ENCODE results near the gene BMI1. TPM values are rescaled to one million over a fixed set of nuclear protein-coding genes. Genes with fewer than 3 reads are reported as not detected.

Gene BMI1
- total and polyA plus RNA-seq, 2 donors (not counting 1 experiment from before 2014, with no cell fraction given), result 30.6 to 41.6 TPM

DNA sequence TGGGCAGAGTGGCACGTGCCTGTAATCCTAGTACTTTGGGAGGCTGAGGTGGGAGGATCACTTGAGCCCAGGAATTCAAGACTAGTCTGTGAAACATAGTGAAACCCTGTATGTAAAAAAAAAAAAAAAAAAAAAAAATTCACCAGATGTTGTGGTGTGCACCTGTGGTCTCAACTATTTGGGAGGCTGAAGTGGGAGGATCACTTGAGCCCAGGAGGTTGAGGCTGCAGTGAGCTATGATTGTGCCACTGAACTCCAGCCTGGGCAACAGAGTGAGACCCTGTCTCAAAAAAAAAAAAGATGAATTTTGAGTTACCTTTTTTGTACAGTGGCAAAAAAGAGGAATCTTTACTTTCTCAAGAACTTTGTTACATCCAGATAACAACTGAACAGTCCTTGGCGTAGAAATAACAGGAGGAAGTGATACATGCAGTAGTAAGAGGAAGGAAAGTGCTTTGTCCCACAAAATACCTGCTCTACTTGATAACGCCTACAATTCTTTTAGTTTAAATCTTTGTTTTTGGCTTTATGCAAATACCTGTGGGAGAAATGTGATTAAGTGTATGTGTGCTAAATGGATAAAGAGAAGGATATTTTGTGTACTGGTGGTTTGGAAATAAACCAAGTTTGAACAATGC lies 53.7 kb downstream of the BMI1 start:
- no peak overlapping the region for H3K4me2 ChIP-seq (ENCODE audit: extremely low read depth, insufficient read depth, low read length)
- no peaks in the 10 kb centered on the region for H4K20me1 ChIP-seq (ENCODE audit: control insufficient read depth, extremely low read depth, insufficient read depth, low read length)
- DNase-seq (ENCODE audit: low read depth in 2 of 2), result no peak
- no peak overlapping the region for H2AFZ ChIP-seq (ENCODE audit: low read length)
- no peaks in the 10 kb centered on the region for H3K79me2 ChIP-seq (ENCODE audit: control insufficient read depth, insufficient read depth, low read length)
- no peaks in the 10 kb centered on the region for H3K9me3 ChIP-seq (ENCODE audit: control insufficient read depth, insufficient read depth, low read depth, low read length)
- H3K27ac ChIP-seq (ENCODE audit: insufficient read depth, low read length), result no peak overlapping the region
- no peak for TF ChIP-seq EZH2 (IDR thresholded peaks at IDR 0.05; ENCODE audit: low read length, missing control alignments)
- TF ChIP-seq, protein P1, sequence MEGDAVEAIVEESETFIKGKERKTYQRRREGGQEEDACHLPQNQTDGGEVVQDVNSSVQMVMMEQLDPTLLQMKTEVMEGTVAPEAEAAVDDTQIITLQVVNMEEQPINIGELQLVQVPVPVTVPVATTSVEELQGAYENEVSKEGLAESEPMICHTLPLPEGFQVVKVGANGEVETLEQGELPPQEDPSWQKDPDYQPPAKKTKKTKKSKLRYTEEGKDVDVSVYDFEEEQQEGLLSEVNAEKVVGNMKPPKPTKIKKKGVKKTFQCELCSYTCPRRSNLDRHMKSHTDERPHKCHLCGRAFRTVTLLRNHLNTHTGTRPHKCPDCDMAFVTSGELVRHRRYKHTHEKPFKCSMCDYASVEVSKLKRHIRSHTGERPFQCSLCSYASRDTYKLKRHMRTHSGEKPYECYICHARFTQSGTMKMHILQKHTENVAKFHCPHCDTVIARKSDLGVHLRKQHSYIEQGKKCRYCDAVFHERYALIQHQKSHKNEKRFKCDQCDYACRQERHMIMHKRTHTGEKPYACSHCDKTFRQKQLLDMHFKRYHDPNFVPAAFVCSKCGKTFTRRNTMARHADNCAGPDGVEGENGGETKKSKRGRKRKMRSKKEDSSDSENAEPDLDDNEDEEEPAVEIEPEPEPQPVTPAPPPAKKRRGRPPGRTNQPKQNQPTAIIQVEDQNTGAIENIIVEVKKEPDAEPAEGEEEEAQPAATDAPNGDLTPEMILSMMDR (conservative IDR thresholded peaks at IDR 0.05 in 1 of 2, IDR thresholded peaks at IDR 0.05 in 1 of 2; ENCODE audit: low read depth in 1 of 2, low read length in 2 of 2), result no peak
- H3K4me3 ChIP-seq (replicated peaks in 1 of 4; ENCODE audit: control extremely low read depth in 1 of 4, insufficient read depth in 1 of 4, low read depth in 3 of 4, low read length in 4 of 4), result no peak overlapping the region
- no peak overlapping the region for H3K9ac ChIP-seq (ENCODE audit: insufficient read depth, low read length)
- no peaks in the 10 kb centered on the region for H3K4me1 ChIP-seq (ENCODE audit: control insufficient read depth, extremely low read depth, insufficient read depth, low read length)
- H3K36me3 ChIP-seq (ENCODE audit: control insufficient read depth, insufficient read depth, low read length), result no peaks in the 10 kb centered on the region
- H3K27me3 ChIP-seq (ENCODE audit: control insufficient read depth, insufficient read depth, low read length), result no peaks in the 10 kb centered on the region

DNA sequence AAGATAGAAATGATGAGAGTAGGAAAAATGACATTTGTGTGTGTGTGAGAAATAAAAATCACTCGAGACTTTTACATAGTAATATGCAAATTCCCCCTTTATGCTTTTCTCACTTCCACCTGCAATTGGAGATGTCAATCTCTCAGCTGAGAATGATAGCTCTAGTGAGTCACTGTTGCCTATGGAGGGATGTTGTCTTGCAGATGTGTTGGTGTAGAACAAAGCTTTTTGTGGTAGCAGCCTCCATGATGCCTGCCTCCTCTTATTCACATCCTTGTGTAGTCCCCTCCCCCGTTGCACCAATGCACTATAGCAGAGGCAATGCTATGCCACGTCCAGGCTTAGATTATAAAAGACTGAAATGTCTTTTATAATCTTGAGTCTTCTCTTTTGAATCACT lies 58.2 kb downstream of the BMI1 start:
- Histone ChIP-seq H3K79me2 (ENCODE audit: control insufficient read depth, insufficient read depth, low read length) (no peaks in the 10 kb centered on the region), H3K36me3 (ENCODE audit: control insufficient read depth, insufficient read depth, low read length) (no peaks in the 10 kb centered on the region), H3K9me3 (ENCODE audit: control insufficient read depth, insufficient read depth, low read depth, low read length) (no peaks in the 10 kb centered on the region), H3K27ac (ENCODE audit: insufficient read depth, low read length) (no peak overlapping the region), H4K20me1 (ENCODE audit: control insufficient read depth, extremely low read depth, insufficient read depth, low read length) (no peaks in the 10 kb centered on the region), H2AFZ (ENCODE audit: low read length) (no peak overlapping the region), H3K4me2 (ENCODE audit: extremely low read depth, insufficient read depth, low read length) (no peak overlapping the region), H3K4me3 (replicated peaks in 1 of 4; ENCODE audit: control extremely low read depth in 1 of 4, insufficient read depth in 1 of 4, low read depth in 3 of 4, low read length in 4 of 4) (no peak overlapping the region), H3K27me3 (ENCODE audit: control insufficient read depth, insufficient read depth, low read length) (no peaks in the 10 kb centered on the region), H3K4me1 (ENCODE audit: control insufficient read depth, extremely low read depth, insufficient read depth, low read length) (no peaks in the 10 kb centered on the region), H3K9ac (ENCODE audit: insufficient read depth, low read length) (no peak overlapping the region)
- no peak for TF ChIP-seq EZH2 (IDR thresholded peaks at IDR 0.05; ENCODE audit: low read length, missing control alignments)
- TF ChIP-seq, protein P1 (conservative IDR thresholded peaks at IDR 0.05 in 1 of 2, IDR thresholded peaks at IDR 0.05 in 1 of 2; ENCODE audit: low read depth in 1 of 2, low read length in 2 of 2), result no peak
- no peak for DNase-seq (ENCODE audit: low read depth in 2 of 2)

Other genes with a start within 250 kb of the BMI1 start
- not detected in 2 replicates for gene EBLN1, start 103.1 kb upstream of the BMI1 start, total RNA-seq
- not detected in 2 replicates for gene EBLN1, start 103.1 kb upstream of the BMI1 start, polyA plus RNA-seq
- 42.3 and 54.2 TPM in 2 replicates for gene COMMD3, start 4.7 kb upstream of the BMI1 start, total RNA-seq
- gene COMMD3, start 4.7 kb upstream of the BMI1 start, polyA plus RNA-seq, result 39.0 and 39.6 TPM in 2 replicates
- gene SPAG6, start 24.4 kb downstream of the BMI1 start, total RNA-seq, result under 0.01 TPM in 1 of 2 replicates, not detected in the other
- gene SPAG6, start 24.4 kb downstream of the BMI1 start, polyA plus RNA-seq, result not detected in 2 replicates